GM12878 (cell line): ENCODE measurements around the gene ZC3H10. TPM values are rescaled to one million over a fixed set of nuclear protein-coding genes. Genes with fewer than 3 reads are reported as not detected.

Experiments
- ATAC-seq: fragments of 200-7000 bp; cut with Tn5 transposase; 3 replicates; pipeline ENCODE4 v1.9.1; 2020; ENCODE audit warnings: mild to moderate bottlenecking, moderate library complexity
- BruUV-seq: library from RNA; stranded (reverse); fragments of 400-500 nt; replicated peaks from 2 replicates; lab custom pipeline; 2021; lab: Mats Ljungman, UMichigan
- CTCF ChIA-PET: fragments of 300-600 bp; sonication (Branson Sonifier 250); formaldehyde crosslinking; extraction: SDS; loops from one replicate; lab custom pipeline; 2021; ENCODE audit warnings: inconsistent platforms; lab: Yijun Ruan, JAX
- POLR2A ChIA-PET: fragments of 350-600 bp; formaldehyde crosslinking; extraction: SDS; loops from one replicate; lab custom pipeline; 2021; ENCODE audit warnings: inconsistent platforms; lab: Charles Lee
- RAD21 ChIA-PET: fragments of 300-600 bp; sonication (Branson Sonifier 250); formaldehyde crosslinking; loops from one replicate; lab custom pipeline; 2023; ENCODE audit warnings: antibody characterized with exemption; ENCODE audit not compliant: unreplicated experiment; lab: Charles Lee
- SMC1A ChIA-PET: fragments of 300-600 bp; sonication (Branson Sonifier 250); formaldehyde crosslinking; loops from one replicate; lab custom pipeline; 2023; ENCODE audit not compliant: unreplicated experiment, uncharacterized antibody; lab: Charles Lee
- DNase-seq: peaks from one replicate; pipeline ENCODE4 v3.0.0-alpha.2; 2011; ENCODE audit warnings: low read depth, low spot score
- FAIRE-seq: peaks from 3 replicates; lab custom pipeline; 2011; peaks lifted over from hg19 to GRCh38; lab: Jason Lieb, UNC
- H2AFZ ChIP-seq: 2 replicates; pipeline ENCODE4 v1.6.0; 2011; ENCODE audit warnings: low read depth, low read length, control low read depth; ENCODE audit not compliant: control insufficient read depth
- H3K27ac ChIP-seq: 2 replicates; pipeline ENCODE4 v1.5.1; 2011; ENCODE audit warnings: control low read depth; ENCODE audit not compliant: control insufficient read depth, insufficient read depth
- H3K27me3 ChIP-seq, 2 experiments: replicated peaks in 1 of 2; 2 replicates each; pipeline versions ENCODE4 v1.6.0 to v1.6.1; 2011; ENCODE audit warnings: low read length in 1 of 2; ENCODE audit not compliant: control insufficient read depth in 2 of 2, insufficient read depth in 2 of 2
- H3K36me3 ChIP-seq, 2 experiments: 2 replicates each; pipeline ENCODE4 v1.5.1; 2011; ENCODE audit warnings: low read length in 1 of 2; ENCODE audit not compliant: control insufficient read depth in 2 of 2, insufficient read depth in 2 of 2
- H3K4me1 ChIP-seq: 2 replicates; pipeline ENCODE4 v1.6.1; 2011; ENCODE audit warnings: mild to moderate bottlenecking, low read length, moderate library complexity, mixed read lengths; ENCODE audit not compliant: control insufficient read depth, insufficient read depth
- H3K4me2 ChIP-seq: 2 replicates; pipeline ENCODE4 v1.6.0; 2011; ENCODE audit warnings: control low read depth; ENCODE audit not compliant: control insufficient read depth, insufficient read depth
- H3K4me3 ChIP-seq: fragments of 200-600 bp; sonication (generic); 2 replicates; pipeline ENCODE4 v1.5.1; 2016
- H3K79me2 ChIP-seq: 2 replicates; pipeline ENCODE4 v1.6.0; 2011; ENCODE audit warnings: low read length; ENCODE audit not compliant: control insufficient read depth, insufficient read depth
- H3K9ac ChIP-seq: 2 replicates; pipeline ENCODE4 v1.8.0; 2011; ENCODE audit warnings: low read length, control low read depth, mixed read lengths; ENCODE audit not compliant: control insufficient read depth, insufficient read depth
- H3K9me3 ChIP-seq: replicated peaks from 3 replicates; pipeline ENCODE4 v1.5.1; 2011; ENCODE audit warnings: mild to moderate bottlenecking, low read length; ENCODE audit not compliant: control insufficient read depth, insufficient read depth
- H4K20me1 ChIP-seq: 2 replicates; pipeline ENCODE4 v1.6.0; 2011; ENCODE audit not compliant: control insufficient read depth, insufficient read depth
- BACH1 ChIP-seq: fragments of 450-650 bp; IDR thresholded peaks from 2 replicates; pipeline ENCODE4 v1.6.1; 2017; ENCODE audit warnings: mild to moderate bottlenecking, borderline replicate concordance
- CBFB ChIP-seq: IDR thresholded peaks from 2 replicates; pipeline ENCODE4 v1.6.1; 2016; ENCODE audit warnings: antibody characterized with exemption, low read depth
- FOXK2 ChIP-seq: fragments of 450-650 bp; IDR thresholded peaks from 2 replicates; pipeline ENCODE4 v1.6.1; 2017; ENCODE audit warnings: mild to moderate bottlenecking, moderate library complexity
- KLF5 ChIP-seq: fragments of 450-650 bp; IDR thresholded peaks from 2 replicates; pipeline ENCODE4 v1.6.1; 2014; ENCODE audit warnings: mild to moderate bottlenecking; ENCODE audit not compliant: partially characterized antibody
- MAX ChIP-seq: IDR thresholded peaks from 2 replicates; pipeline ENCODE4 v1.6.1; 2012; ENCODE audit warnings: low read depth, low read length, improper control_type of control experiment
- NR2C2 ChIP-seq: IDR thresholded peaks from 2 replicates; pipeline ENCODE4 v1.6.1; 2011; ENCODE audit warnings: borderline replicate concordance, low read depth; ENCODE audit not compliant: control insufficient read depth, insufficient read length
- NR2F1 ChIP-seq: fragments of 450-650 bp; conservative IDR thresholded peaks from 2 replicates; pipeline ENCODE4 v1.6.1; 2017; ENCODE audit warnings: mild to moderate bottlenecking
- RAD51 ChIP-seq: fragments of 450-650 bp; IDR thresholded peaks from 2 replicates; pipeline ENCODE4 v1.6.1; 2016; ENCODE audit warnings: moderate library complexity, mild to moderate bottlenecking, inconsistent platforms
- RBBP5 ChIP-seq: fragments of 200-600 bp; sonication (generic); conservative IDR thresholded peaks from 2 replicates; pipeline ENCODE4 v1.6.1; 2016
- RFX5 ChIP-seq: IDR thresholded peaks from 2 replicates; pipeline ENCODE4 v1.6.1; 2011; ENCODE audit warnings: low read depth, low read length, improper control_type of control experiment
- ZBTB4 ChIP-seq: fragments of 450-650 bp; formaldehyde crosslinking; IDR thresholded peaks from 2 replicates; pipeline ENCODE4 v1.4.0; 2022; ENCODE audit warnings: mild to moderate bottlenecking, moderate library complexity
- ZSCAN29 ChIP-seq: fragments of 450-650 bp; IDR thresholded peaks from 2 replicates; pipeline ENCODE4 v1.6.1; 2017; ENCODE audit warnings: mild to moderate bottlenecking, moderate library complexity
- WGBS: methylation state at CpG from one replicate; pipeline ENCODE4 v1.1.6; 2016; ENCODE audit warnings: low lambda C conversion rate; ENCODE audit not compliant: insufficient replicate concordance, insufficient coverage; ENCODE audit errors: missing lambda C conversion rate; 5-methylcytosine and 5-hydroxymethylcytosine counted together
- in situ Hi-C: fragments of 300-500 bp; cut with MboI; formaldehyde crosslinking; loops from 9 replicates; pipeline ENCODE4 v1.14.3; 2018; ENCODE audit warnings: mixed read lengths
- intact Hi-C: fragments of 100-400 bp; cut with micrococcal nuclease; formaldehyde crosslinking; loops from one replicate; pipeline ENCODE4 v1.14.2; 2022; ENCODE audit not compliant: unreplicated experiment
- polyA plus RNA-seq, 11 experiments: library from polyadenylated mRNA; depleted of rRNA in 4 of 11; unstranded in 6 of 11; stranded (reverse) in 5 of 11; fragments of >200 nt; fragmentation: Nextera tagmentation in 4 of 11; fragmentation: Illumina TruSeq in 1 of 11; extraction: Ambion mirVana in 4 of 11; extraction: Trizol in 1 of 11; gene quantifications; 1 replicate in 1 of 11; 2 replicates in 10 of 11; pipeline versions ENCODE4 v1.2.1 to v1.2.3, GENCODE V29; 2011 to 2016; ENCODE audit warnings: inconsistent platforms in 2 of 11, missing spikeins in 2 of 11, low read depth in 1 of 11
- total RNA-seq, 4 experiments: library from RNA; depleted of rRNA in 3 of 4; stranded (reverse); fragments of >200 nt in 3 of 4; fragmentation: Illumina TruSeq in 1 of 4; extraction: Trizol in 1 of 4; gene quantifications; 2 replicates each; pipeline versions ENCODE4 v1.2.1 to v1.2.3, GENCODE V29; 2013 to 2021

The ZC3H10 gene
- total and polyA plus RNA-seq, 10 of the 15 experiments (the other 5 are each of a cell fraction or from before 2014, with no cell fraction given) = 0.56 to 6.4 (median 3.7) TPM

GRCh38 chr12:56152756-56153677, 35.0 kb downstream of the ZC3H10 start:
- TSS peak; percentile 87 for BruUV-seq
- H3K79me2 ChIP-seq = peaks cover 24% of the 10 kb centered on the region
- H3K4me2 ChIP-seq = peak overlapping the region; percentile 96
- H3K4me3 ChIP-seq = peak overlapping the region; percentile 84
- H3K4me1 ChIP-seq = peaks cover 17% of the 10 kb centered on the region
- WGBS = under 1% methylated on average over 8 of the region's 8 CpGs
- no peak for DNase-seq
- no peak for FAIRE-seq
- CTCF ChIA-PET = interaction anchor here (1.2 kb wide), 1 partner anchor 10 kb away, joined by 3 read pairs; no protein-coding TSS in a partner anchor
- RAD21 ChIA-PET = no interaction called here
- H2AFZ ChIP-seq = peak overlapping the region; percentile 88
- H4K20me1 ChIP-seq = no peaks in the 10 kb centered on the region
- H3K9ac ChIP-seq = peak overlapping the region; percentile 95
- in situ Hi-C loops (no loop called here), intact Hi-C loops (loop anchor here (1.0 to 5.0 kb wide), 2 partner anchors 27 to 36 kb away; partner anchors contain the start of genes RPL41 and ZC3H10)
- H3K36me3 ChIP-seq = peaks cover 0 to 4% of the 10 kb centered on the region in 2 experiments; a peak in 1 of 4 replicates
- SMC1A ChIA-PET = no interaction called here
- POLR2A ChIA-PET = interaction anchor here (1.7 kb wide), 1 partner anchor 25 kb away, joined by 5 read pairs; the partner anchor contains the start of gene ESYT1
- ATAC-seq = no peak
- no peaks in the 10 kb centered on the region for H3K27me3 ChIP-seq
- peak overlapping the region; percentile 61 for H3K27ac ChIP-seq
- H3K9me3 ChIP-seq = no peaks in the 10 kb centered on the region
- TF ChIP-seq RFX5 = 0 out of 2 replicates have a peak, but pooled peaks have one; percentile 8
- no peak for TF ChIP-seq CBFB

GRCh38 chr12:56153678-56154065, 35.6 kb downstream of the ZC3H10 start:
- Histone ChIP-seq H3K4me1 (peaks cover 17% of the 10 kb centered on the region), H3K9me3 (no peaks in the 10 kb centered on the region), H4K20me1 (no peaks in the 10 kb centered on the region), H3K79me2 (peaks cover 30% of the 10 kb centered on the region), H3K36me3 (peaks cover 0 to 4% of the 10 kb centered on the region in 2 experiments; a peak in 1 of 4 replicates), H3K27me3 (no peaks in the 10 kb centered on the region), H3K9ac (peak overlapping the region; percentile 95; the same call in 1 of the 2 replicates), H3K4me2 (peak overlapping the region; percentile 96), H3K4me3 (peak overlapping the region; percentile 84; the same call in 1 of the 2 replicates), H3K27ac (no peak overlapping the region), H2AFZ (no peak overlapping the region)
- SMC1A ChIA-PET = interaction anchor here (0.8 kb wide), 1 partner anchor 36 kb away, joined by 4 read pairs; the partner anchor contains the start of gene SMARCC2
- no TSS peak for BruUV-seq
- RAD21 ChIA-PET = no interaction called here
- CTCF ChIA-PET = interaction anchor here (1.2 to 3.6 kb wide), 2 partner anchors 9 to 26 kb away, joined by 3 to 11 read pairs; partner anchors contain the start of gene ESYT1
- FAIRE-seq (no peak), DNase-seq (no peak), ATAC-seq (no peak)
- POLR2A ChIA-PET = interaction anchor here (1.7 to 2.2 kb wide), 2 partner anchors 26 to 67 kb away, joined by 5 to 9 read pairs; partner anchors contain the start of genes ESYT1 and RNF41
- intact Hi-C loops (loop anchor here (5.0 kb wide), 1 partner anchor 36 kb away; the partner anchor contains the start of genes RPL41 and ZC3H10), in situ Hi-C loops (no loop called here)
- 76% methylated on average over 3 of the region's 5 CpGs for WGBS
- TF ChIP-seq ZSCAN29 = no peak
- no peak for TF ChIP-seq NR2C2
- TF ChIP-seq RAD51 = no peak
- TF ChIP-seq BACH1 = no peak
- TF ChIP-seq ZBTB4 (CRISPR knock-in tag) = no peak
- no peak for TF ChIP-seq MAX
- TF ChIP-seq NR2F1 = no peak
- no peak for TF ChIP-seq KLF5
- no peak for TF ChIP-seq FOXK2
- no peak for TF ChIP-seq CBFB
- no peak for TF ChIP-seq RBBP5
